A549 (cell line): ENCODE measurements around the gene CCR2.

ENCODE experiments used
- CBX8 ChIP-seq: fragments of 200-600 bp; sonication (generic); IDR thresholded peaks from 2 replicates; pipeline ENCODE4 v1.6.1; 2016
- CTCF ChIP-seq: fragments of >200 bp; sonication (Bioruptor Twin); formaldehyde crosslinking; IDR thresholded peaks from 3 replicates; pipeline ENCODE4 v1.5.1; 2016
- ELK1 ChIP-seq: fragments of 150-350 bp; IDR thresholded peaks from 2 replicates; pipeline ENCODE4 v1.6.1; 2014; ENCODE audit warnings: low read depth, mild to moderate bottlenecking, low read length
- MAFK ChIP-seq: fragments of 450-650 bp; IDR thresholded peaks from 2 replicates; pipeline ENCODE4 v1.6.1; 2014; ENCODE audit not compliant: partially characterized antibody
- RFX5 ChIP-seq: fragments of 450-650 bp; IDR thresholded peaks from 2 replicates; pipeline ENCODE4 v1.7.1; 2014; ENCODE audit warnings: antibody characterized with exemption, mild to moderate bottlenecking, moderate library complexity
- USF2 ChIP-seq: fragments of 450-650 bp; IDR thresholded peaks from 2 replicates; pipeline ENCODE4 v1.6.1; 2014; ENCODE audit warnings: antibody characterized with exemption

- TF ChIP-seq ELK1: no peak
- TF ChIP-seq CBX8: no peak
- no peak for TF ChIP-seq RFX5
- no peak for TF ChIP-seq USF2
- no peak for TF ChIP-seq MAFK
- peak; percentile 17; the same call in 1 of the 3 replicates for TF ChIP-seq CTCF
Observed at GRCh38 chr3:46372492-46373359, 18.8 kb downstream of the CCR2 start.
